Stimulated activated CD8-positive, alpha-beta memory T cell treated with anti-CD3 and anti-CD28 coated beads, Interleukin-15, amount 100 ng/mL, for 4 hours (primary cell): Measurements from ENCODE around the gene DCBLD1.
A peak's percentile ranks its signal among the peaks of the same experiment; 100 is the strongest.
"Not testable (repeated sequence)": the region's sequence is repeated elsewhere in the genome, so short reads cannot be mapped to it uniquely, and the experiment has no call there.

ENCODE experiments used
- DNase-seq, 2 donors: peaks; one replicate each; pipeline ENCODE4 v3.0.0-alpha.2; 2020; ENCODE audit warnings: low read depth in 2 of 2

DCBLD1 gene

DNA sequence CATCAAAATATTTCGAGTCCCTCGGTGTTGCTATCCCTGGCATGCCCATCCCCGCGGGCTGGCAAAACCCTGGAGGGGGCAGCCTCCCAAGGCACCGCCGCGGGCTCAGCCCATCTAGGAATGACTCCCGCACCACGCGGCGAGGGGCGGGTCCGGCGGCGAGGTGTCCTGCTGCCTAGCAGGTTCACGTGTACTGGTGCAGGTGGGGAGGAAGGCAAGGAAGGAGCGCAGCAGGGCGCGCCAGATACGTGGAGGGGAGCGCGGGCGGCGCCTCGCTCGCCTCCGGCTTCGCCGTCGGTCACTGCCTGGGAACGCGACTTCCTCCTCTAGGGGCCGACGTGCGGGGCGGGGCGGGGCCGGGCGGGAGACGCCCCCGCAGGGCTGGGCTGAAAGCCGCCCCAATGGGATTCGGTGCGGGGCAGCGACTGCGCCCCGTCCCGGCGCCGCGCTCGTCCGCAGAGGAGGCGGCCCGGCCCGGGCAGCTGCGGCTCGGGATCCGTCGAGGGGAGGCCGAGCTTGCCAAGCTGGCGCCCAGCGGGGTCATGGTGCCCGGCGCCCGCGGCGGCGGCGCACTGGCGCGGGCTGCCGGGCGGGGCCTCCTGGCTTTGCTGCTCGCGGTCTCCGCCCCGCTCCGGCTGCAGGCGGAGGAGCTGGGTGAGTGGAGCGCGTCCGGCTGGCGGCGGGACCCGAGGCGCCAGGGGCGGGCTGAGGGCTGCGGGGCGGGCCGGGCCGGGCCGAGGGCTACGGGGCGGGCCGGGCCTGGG lies at the start of gene DCBLD1:
Gene DCBLD1 (plus strand): TSS at position 435 of the 764 bp plus-strand sequence. CDS start 108 bp downstream, at position 543.
- DNase-seq, result peak; percentile 12 to 39

DNA sequence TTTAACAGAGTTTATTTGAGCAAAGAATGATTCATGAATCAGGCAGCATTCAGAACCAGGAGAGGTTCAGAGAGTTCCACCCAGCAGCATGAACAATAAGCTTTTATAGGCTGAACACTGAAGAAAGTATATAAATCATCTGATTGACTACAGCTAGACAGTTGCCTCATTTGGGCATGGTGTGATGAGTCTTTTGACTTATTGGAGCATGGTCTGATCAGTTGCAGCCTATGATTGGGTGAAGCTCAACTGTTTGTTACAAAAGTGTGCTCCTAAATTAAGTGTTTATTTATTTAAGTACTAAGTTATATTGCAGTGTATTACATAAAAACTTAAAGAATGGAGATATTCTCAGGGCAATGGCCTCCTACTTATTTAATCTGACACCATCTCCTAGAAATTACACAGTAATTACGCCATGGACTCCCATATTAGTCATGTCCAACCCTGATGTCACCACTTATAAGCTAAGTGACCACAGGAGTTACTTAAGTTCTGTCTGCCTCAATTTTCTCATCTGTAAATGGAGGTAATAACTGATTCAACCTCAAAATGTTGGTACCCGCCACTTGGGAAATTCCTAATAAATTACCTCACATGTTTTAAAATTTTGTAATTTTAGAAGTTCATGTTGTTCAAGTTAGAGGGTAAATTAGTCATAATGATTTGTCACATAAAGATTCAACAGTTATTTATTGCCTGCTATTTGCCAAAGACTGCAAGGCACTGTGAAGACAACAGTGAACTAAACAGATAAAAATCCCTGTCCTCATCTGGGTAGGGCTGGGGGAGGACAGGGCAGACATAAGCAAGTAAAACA lies 41.6 kb upstream of the DCBLD1 start:
- DNase-seq, result no peak

DNA sequence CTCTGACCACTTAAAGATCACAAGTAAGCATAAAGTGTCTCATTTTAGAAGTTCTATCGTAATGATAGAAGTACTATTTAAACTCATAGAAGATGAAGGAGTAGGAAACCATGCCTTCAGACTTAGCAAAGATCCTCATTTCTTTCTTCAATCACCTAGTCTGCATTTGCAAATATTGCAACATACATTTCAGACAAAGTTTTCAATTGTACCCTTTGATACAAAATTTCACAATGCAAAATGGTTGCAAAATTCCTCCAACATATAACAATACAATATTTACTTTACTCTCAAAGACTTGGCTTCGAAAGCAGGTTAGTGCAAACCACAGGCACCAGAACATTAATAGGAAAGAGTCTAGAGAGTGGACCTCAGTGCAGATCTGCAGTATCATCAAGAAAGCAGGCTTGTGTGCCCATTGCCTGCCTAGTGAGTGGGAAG lies 40.6 kb upstream of the DCBLD1 start:
- no peak for DNase-seq

DNA sequence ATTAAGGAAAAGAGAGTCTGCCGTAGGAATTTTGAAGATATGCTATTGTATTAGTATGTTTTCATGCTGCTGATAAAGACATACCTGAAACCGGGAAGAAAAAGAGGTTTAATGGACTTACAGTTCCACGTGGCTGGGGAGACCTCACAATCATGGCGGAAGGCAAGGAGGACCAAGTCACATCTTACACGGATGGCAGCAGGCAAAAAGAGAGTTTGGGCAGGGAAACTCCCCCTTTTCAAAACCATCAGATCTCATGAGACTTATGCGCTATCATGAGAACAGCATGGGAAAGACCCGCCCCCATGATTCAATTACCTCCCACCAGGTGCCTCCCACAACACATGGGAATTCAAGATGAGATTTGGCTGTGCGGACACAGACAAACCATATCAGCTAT lies 40.2 kb upstream of the DCBLD1 start:
- not testable (repeated sequence) for DNase-seq

DNA sequence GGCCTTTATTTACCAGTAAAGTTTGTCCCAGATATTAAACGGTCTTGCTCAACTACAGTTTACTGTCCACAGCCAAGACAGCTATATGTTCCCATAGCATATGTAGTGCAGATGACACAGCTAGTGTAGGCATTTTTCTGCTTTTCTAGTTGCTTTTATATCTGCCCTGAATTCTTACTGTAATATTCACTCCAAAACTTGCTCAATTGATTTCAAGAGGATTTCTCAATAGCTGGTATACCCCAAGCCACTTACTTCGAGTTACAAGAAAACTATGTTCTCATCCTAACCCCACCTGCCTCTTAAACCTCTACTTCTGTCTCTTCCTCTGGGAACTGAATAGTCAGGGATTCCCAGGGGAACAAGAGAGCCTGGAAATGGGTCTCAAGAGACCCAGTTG lies 37.9 kb upstream of the DCBLD1 start:
- no peak for DNase-seq

DNA sequence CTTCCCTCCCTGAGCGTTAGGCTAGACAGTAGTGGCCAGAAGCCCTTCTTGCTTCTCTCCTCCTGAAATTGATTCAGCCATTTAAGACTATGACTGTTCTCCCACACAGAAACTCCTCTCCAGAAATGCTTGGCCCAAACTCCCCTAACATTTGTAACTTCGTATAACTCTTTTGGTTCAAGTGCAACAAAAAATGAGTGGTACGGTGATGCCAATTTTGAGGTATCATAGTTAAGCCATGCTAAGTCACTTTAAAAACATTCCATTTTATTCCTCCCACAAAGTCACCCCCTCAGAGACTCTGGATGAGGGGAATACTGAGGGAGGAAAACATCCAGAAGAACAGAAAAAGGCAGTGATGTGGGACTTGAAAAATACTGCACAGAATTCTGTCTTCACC lies 35.6 kb upstream of the DCBLD1 start:
- DNase-seq, result no peak

DNA sequence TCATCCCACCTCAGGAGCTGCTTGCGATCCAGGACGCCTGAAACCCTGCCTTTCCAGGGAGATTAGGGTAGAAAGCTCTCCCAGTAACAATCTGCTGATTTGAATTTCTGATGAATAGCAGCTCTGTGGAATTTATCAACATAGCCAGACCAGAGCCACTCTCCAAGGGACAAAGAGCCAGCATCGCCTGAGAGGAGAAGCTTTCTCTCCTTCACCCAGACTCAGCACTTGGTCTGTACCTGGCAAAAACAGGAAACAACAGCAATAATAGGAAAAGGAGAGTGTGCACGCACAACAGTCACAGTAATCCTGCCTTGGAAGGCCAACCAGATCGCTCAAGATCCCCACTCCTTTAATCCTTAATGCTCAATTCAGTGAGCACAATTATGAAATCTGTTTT lies 34.5 kb upstream of the DCBLD1 start:
- no peak for DNase-seq

DNA sequence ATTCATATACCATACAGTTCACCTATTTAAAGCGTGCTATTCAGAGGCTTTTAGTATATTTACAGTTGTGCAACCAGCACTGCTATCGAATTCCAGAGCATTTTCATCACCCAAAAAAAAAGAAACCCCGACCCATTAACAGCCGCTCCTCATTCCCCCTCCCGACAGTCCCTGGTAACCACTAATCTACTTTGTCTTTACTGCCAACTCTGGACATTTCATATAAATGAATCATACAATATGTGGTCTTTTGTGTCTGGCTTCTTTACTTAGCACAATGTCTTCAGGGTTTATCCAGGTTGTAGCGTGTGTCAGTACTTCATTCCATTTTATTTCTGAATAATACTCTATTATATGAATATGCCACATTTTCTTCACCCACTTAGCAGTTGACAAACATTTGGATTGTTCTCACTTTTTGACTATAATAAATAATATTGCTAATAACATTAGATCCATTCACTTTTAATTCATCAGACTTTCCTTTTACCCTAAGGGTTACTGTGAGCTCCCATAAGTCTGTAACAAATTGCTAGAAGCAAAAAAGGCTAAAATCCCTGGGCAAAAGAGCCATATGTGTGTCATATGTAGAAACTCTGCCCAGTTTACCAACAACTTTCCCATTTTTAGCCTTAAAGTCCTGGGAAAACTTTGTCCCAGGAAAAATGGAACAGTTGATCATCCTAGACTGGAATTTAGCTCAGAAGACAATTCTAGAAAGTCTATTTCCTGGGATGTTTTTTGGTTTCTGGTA lies 33.6 kb upstream of the DCBLD1 start:
- DNase-seq, result no peak

DNA sequence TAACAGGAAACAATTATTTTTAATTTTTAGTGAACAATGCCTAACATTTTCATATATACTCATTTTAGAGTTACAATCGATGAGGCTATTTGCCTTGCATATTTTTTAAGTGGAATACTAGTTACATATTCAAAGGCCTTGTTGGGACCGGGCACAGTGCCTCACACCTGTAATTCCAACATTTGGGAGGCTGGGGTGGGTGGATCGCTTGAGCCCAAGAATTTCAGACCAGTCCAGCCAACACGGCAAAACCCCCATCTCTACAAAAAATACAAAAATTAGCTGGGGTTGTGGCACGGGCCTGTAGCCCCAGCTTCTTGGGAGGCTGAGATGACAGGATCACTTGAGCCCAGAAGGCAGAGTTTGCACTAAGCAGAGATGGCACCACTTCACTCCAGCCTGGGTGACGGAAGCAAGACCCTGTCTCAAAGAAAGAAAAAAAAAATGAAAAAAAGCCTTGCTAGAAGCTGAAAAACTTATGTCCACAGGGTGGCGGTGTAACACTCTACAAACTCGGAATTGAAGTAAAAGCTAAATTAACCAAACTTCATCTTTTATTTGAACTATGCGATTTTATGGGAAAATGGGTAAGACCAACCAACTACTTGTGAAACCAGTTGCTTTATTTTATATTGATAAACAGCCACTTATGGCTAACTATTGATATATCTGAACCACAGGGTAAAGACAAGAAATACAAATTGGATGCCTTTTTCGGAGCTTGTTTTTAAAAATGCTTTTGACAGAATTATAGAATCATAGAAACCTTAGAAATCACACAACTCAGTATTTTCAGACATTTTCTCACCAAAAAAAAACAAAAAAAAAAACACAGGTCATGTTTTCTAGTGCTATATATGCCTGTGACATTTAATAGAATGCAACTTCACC lies 32.7 kb upstream of the DCBLD1 start:
- DNase-seq, result peak in 1 of 2 donors; percentile 25

DNA sequence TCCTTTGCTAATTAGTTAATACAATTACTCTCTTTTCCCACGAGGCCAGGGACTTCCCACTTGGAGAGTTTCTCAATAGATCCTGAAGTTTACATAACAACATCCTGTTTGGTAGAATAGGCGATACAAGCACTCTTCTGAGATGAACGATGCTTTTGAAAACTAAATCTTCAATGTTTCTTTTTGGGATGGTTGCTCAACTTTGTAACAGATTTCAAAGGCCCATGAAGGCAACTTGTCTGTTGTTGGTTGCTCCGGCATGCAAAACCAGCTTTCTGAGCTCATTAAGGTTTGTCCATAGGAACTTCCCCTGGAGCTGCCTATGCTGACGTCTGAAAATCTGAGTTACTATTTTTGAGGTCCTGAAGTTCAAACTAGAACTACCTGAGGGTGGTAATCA lies 30.8 kb upstream of the DCBLD1 start:
- no peak for DNase-seq

DNA sequence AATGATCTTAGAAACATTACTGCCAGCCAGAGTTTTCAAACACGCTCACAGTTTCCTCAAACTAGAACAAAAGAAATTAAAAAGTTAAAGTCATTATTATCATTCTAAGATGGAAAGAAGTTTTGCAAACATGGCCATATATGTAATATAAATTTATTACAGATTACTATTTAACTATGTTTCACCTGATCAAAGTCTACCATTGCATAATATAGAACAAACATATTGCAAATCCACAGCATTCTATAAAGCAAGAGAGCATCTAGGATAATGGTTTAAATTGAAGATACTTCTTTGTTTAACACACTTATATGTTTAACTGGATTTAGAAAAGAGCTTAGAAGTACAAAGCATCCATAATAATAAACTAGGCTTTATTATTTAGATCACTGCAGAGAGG lies 26.2 kb upstream of the DCBLD1 start:
- DNase-seq, result no peak

DNA sequence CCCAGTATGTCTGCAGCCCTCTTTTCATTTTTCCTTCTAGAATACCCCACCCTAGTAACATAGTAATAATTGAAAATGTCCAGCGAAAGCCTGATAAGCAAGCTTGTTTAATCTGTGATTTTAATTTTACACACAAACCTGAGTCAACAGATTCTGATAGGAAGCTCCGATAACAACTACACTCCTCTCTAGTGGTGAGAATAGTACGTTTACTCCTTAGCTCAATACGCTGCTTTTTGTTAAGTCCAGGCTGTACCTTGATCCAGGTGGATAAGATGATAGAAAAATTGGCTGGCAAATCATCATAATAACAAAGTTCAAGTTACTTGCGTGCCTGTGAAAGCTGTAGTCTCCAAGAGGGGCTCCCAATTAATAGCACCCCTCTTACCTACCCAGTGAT lies 25.5 kb upstream of the DCBLD1 start:
- DNase-seq, result no peak

DNA sequence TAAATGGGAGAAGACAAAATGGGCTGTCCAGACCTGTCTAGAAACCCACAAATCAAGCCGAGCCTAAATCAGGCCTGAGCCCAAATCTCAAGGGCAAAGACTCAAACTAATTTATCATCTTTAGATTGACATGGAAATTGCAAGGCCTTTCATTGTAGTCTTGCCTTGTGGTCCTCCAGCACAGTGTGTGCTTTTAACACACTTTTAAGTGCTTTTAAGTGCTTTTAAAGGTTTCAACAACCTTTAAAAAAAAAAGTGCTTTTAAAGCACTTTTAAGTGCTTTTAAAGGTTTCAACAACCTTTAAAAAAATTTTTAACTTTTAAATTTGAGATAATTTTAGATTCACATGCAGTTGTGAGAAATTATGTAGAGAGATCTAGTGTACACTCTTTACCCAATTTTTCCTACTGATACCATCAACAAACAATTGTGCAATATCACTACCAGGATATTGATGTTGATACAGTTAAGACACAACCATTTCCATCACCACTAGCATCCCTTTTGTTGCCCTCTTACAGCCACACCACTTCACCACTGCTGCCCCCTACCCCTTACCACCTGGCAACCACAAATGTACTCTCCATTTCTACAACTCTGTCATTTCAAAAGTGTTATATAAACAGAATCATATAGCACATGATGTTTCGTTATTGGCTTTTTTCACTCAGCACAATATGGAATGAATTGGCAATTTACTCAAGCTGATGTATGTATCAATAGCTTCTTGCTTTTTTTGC lies 23.1 kb upstream of the DCBLD1 start:
- DNase-seq, result no peak

DNA sequence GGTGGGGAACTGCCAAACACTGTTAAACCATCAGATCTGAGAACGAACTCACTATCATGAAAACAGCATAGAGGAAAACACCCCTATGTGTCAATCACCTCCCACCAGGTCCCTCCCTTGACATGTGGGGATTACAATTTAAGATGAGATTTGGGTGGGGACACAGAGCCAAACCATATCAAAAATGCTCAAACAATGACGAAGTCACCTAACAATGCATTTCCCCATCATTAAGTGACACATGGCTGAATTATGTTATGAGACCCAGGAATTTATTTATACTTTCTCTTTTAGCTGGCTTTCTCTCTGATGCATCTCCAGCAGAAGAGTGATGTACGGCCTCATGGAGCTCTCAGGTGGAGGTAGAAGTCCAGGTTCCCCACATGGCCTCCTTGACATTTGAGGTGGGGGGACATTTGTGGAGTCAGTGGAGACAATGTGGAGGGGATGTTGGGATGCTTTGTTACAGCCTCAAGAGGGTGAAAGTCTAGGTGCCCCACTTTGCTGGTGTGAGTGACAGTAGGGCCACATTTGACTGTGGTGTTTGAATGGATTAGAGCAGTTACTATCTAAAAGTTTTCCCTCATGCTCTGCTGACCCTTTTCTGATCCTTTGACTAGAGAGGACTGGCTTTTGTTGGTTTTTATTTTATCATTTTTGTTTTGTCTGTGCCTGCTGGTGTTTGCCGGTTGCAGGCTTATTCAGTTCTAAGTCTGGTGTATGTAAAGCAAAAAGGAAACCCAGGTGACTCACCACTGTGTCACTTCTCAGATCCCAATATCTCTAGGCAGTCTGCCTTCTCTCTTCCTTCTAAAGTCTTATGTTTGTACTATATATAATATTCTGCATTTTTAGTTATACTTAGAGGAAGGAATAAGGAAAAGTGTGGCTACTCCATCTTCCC lies 18.5 kb upstream of the DCBLD1 start:
- no peak for DNase-seq

DNA sequence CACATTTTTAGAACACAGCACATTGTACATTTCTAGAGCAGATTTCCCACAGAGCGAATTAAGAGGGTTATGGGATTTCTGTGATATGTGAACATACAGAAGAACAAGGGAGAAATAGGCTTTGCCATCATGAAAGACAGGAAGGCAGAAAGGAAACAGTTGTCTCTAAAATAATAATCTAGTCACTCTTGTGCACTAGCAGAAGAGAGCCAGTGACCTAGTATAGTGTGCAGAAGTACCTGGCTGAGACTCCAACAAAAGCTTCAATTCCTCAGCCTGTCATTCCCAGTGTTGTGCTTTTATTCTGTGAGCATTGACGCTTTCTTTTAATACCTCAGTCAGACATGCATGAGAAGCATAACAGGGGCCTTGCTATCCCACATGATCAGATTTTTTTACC lies 17.8 kb upstream of the DCBLD1 start:
- no peak for DNase-seq

DNA sequence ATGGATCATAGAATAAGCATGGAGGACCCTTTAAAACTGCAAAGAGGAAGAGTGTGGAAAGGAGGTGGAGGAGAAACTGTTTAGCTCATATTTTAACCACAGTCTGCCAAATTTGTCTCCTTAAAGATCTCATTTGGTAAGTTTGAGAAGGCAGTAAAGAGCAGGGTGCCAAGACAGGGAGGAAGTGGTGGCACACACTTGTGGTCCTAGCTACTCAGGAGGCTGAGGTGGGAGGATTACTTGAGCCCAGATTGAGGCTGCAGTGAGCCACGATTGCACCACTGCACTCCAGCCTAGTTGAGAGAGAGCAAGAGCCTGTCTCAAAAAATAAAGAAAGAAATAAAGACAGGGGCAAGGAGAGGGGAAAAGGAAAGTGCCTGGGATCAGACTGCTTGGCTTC lies 16.8 kb upstream of the DCBLD1 start:
- DNase-seq, result no peak

DNA sequence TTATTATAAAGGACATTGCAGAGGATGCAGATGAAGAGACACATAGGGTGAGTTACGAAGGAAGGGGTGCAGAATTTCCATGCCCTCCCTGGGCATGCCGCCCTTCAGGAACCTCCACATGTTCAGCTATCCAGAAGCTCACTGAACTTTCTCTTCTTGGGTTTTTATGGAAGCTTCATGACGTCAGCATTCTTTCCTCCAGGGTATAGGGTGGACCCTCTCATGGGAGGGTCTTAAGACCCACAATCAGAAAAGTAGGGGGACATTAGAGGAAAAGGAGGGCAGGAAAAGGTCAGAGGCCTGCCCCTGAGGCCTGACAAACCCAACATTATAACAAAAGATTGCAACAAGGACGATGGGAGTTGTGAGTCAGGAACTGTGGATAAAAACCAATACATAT lies 14.6 kb upstream of the DCBLD1 start:
- DNase-seq, result no peak

DNA sequence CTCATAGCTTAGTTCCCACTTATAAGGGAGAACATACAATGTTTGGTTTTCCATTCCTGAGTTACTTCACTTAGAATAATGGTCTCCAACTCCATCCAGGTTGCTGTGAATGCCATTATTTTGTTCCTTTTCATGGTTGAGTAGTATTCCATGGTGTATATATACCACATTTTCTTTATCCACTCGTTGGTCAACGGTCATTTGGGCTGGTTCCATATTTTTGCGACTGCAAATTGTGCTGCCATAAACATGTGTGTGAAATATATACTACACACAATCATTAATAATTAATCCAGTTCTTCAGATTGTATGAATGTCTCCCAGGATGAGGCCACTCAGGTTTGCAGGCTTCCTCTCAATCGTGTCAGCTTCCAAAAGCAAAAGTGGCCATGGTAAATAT lies 13.9 kb upstream of the DCBLD1 start:
- not testable (repeated sequence) for DNase-seq

DNA sequence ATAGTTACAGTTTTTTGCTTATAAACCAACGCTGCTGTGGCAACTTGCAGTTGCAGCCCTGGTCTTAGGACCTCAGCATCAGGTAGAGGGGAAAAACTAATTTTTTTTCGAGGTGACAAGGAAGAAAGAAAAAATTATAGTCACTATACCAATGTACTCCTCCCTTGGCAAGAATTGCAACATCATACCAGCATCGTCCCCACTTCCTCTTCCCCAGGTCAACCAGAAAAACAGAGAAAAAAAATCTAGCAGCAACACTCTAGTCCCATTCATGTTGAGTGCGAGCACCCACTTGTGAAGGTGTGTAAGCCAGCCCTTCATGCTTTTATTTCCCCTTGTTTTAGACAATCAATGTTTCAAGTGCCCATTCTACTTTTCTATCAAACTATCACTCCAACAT lies 13.1 kb upstream of the DCBLD1 start:
- DNase-seq, result no peak

DNA sequence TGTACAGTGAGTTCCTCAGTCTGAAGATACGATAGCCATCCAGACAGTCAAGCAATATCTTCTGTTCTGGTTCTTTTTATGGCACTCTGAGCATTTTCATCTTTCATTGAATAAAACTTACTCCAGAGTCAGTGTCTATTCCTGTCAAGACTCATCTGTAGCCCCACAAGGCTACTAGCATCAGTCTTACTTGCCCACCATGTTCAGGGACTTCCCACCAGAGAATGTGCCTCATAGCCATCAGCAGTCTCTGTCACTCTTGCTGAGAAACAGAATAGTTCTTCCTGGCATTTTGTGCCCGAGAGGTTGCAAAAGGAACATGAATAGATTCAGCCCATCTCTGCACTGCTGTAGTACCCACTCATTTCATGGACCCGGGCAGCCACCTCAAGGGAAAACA lies 12.7 kb upstream of the DCBLD1 start:
- DNase-seq, result no peak
